HG03280 (cell line): Measurements from ENCODE around the gene NISCH.

Experiments
- ATAC-seq: cut with Tn5 transposase; IDR thresholded peaks from one replicate; pipeline ENCODE4 v1.9.1; 2021; ENCODE audit warnings: mild to moderate bottlenecking, moderate library complexity; ENCODE audit not compliant: unreplicated experiment

NISCH gene

DNA sequence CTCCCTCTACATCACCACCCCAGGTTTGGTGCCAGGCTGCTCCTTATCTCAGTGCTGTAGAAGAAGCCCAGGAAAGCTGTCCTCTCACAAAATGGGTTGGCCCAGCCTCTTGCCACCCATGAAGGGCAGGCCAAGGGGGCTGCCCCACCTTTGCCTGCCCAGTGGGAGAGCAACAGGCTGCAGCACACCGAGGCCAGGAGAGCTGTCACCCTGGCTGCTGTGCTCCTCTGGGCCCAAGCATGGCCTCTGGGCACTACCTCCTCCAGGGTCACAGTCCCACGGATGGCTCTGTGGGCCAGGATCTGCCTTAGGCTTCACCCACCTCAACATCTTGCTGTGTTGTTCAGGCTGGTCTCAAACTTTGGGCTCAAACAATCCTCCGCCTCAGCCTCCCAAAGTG lies 33.3 kb downstream of the NISCH start:
- ATAC-seq, result no peak

GRCh38 chr3:52489453-52489852 lies 34.0 kb downstream of the NISCH start:
- no peak for ATAC-seq

DNA sequence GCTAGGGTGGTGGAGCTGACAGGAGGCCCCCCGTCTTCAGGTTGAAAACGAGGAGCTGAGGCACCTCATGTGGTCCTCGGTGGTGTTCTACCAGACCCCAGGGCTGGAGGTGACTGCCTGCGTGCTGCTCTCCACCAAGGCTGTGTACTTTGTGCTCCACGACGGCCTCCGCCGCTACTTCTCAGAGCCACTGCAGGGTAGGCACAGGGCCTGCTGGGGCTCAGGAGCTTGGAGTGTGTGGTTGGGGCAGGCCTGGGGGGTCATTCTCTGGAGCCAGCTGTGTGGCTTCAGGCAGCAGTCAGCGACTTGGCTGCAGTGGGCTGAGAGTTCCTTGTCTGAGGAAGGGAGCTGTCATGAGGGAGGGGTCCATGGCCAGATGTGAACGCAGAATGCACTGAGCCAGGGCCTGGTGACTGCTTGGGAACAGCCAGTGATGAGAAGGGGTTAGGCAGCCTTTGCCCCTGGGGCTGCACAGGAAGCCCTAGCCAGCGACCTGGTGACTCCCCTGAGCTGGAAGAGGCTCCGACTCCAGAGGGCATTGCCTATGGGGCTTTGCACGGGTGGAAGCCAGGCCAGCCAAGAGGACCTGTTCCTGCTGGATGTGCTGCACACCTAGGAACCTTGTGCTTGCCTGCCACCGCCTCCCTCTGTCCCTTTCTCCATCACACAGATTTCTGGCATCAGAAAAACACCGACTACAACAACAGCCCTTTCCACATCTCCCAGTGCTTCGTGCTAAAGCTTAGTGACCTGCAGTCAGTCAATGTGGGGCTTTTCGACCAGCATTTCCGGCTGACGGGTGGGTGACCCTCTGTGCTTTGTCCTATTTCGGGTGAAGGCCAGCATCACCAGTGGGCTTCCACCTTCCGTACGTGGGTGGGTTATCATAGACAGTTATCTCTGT lies 34.9 kb downstream of the NISCH start:
- ATAC-seq, result no peak

- no peak for ATAC-seq
Measured at GRCh38 chr3:52490939-52491526, 35.6 kb downstream of the NISCH start.

- ATAC-seq, result no peak
Measured at GRCh38 chr3:52492059-52492458, 36.7 kb downstream of the NISCH start.

GRCh38 chr3:52493232-52494017 lies 38.0 kb downstream of the NISCH start:
- ATAC-seq, result no peak

DNA sequence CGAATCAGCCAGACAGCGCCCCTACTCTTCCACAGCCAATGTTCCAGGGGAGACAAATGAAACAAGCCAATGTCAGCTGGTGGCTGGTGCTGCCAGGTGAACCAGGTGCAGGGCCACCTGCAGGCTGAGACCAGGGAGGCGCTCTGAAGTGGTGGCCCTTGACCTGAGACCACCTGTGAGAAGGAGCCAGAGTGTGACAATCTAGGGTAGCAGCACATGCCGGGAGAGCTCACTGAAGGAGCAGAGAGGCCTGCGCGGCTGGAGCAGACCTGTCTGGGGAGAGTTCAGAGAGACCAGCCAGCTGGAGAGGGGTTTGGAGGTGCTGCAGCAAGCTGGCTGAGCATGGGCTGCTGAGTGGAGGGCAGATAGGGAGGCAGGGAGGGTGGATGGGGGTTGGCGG lies 39.0 kb downstream of the NISCH start:
- ATAC-seq, result no peak

GRCh38 chr3:52494886-52495495 lies 39.6 kb downstream of the NISCH start, which contains the start of gene STAB1:
TSS of gene STAB1 (plus strand) at chr3:52495338. CDS start at chr3:52495414, 76 bp downstream.
- ATAC-seq, result no peak

GRCh38 chr3:52495777-52496602 lies 40.6 kb downstream of the NISCH start:
- no peak for ATAC-seq

DNA sequence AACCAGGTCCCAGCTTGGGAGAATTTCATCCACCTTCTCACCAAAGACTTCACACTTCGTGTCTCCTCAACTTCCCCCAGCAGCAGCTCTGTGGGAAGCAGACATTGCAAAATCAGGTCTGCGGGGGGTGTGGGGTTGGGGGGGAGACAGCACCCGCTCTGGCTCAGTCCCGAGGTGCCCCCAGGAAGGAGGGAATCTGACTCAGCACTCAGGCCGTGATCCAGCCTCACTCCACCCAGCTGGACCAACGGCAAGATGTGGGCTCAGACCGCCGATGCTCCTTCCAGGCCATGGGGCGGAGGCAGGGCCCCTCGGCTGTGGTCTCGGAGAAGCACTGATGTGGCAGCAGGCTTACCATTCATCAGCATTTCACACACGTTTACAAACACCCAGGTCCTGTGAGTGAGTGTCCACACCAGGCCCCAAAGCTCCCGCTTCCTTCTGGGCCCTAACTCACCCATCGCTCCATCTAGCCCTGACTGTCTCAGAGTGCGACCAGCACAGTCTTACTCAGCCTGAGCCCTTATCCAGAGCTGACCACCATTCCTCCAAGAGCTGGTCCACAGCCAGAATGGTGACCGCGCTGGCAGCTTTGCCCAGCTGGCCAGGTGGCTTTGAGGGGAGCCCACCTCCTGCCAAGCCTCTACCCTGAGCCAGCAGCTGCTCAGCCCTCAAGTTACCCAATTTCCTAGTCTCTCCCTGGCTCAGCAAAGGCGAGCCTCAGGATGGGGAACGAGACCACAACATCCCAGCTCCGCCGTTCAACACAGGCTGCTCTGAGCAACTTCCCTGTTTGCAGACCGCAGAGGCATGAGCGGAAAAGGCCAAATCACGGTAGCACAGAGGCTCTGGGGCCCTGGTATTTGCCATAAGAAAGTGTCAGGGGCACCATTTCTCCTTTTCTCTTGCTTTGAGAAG lies 43.0 kb downstream of the NISCH start:
- no peak for ATAC-seq

DNA sequence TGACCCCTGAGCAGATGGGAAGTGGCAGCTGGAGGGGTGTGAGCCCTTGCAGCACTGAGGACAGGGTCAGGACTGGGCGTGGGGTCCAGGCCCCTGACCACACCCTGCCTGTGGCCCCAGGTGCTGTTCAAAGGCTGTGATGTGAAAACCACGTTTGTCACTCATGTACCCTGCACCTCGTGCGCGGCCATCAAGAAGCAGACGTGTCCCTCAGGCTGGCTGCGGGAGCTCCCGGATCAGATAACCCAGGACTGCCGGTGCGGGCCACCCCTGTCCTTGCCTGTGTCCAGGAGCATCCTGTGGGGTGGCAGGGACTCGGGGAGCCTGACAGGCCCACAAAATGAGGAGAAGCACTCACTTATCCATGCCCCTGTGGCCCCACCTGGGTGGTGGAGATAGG lies 45.6 kb downstream of the NISCH start:
- no peak for ATAC-seq

DNA sequence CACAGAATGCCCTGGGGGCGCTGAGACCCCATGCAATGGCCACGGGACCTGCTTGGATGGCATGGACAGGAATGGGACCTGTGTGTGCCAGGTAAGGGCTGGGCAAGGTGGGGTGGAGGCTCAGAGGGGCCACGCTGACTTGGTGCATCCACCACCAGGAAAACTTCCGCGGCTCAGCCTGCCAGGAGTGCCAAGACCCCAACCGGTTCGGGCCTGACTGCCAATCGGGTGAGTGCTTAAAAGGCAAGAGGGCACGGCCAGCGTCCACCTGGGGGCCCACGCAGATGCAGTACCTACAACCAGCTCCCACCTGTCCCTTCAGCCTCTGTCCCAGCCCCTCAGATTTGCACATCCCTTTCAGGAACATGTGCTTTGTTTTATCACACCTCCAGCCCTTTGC lies 46.6 kb downstream of the NISCH start:
- ATAC-seq, result no peak

DNA sequence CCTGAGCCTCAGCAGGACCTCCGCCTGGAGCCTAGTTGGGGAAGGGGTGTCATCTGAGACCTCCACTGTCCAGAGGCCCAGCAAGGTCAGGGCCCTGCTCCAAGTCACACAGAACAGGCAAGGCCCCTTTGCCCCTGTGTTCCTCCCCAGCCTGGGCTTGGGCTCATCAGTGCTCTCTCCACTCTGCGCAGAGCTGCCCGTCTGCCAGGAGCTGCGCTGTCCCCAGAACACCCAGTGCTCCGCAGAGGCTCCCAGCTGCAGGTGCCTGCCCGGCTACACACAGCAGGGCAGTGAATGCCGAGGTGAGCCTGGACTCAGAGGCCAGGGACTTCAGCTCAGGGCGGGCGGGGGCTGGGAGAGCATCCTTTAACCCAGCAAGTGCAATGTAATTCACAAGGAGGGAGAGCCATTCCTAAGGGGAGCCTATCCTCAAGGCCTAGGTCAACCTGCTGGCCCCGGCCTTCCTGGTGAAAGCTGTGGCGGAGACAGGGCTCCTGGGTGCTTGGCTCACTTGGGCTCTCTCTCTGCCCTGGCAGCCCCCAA lies 47.5 kb downstream of the NISCH start:
- ATAC-seq, result no peak

DNA sequence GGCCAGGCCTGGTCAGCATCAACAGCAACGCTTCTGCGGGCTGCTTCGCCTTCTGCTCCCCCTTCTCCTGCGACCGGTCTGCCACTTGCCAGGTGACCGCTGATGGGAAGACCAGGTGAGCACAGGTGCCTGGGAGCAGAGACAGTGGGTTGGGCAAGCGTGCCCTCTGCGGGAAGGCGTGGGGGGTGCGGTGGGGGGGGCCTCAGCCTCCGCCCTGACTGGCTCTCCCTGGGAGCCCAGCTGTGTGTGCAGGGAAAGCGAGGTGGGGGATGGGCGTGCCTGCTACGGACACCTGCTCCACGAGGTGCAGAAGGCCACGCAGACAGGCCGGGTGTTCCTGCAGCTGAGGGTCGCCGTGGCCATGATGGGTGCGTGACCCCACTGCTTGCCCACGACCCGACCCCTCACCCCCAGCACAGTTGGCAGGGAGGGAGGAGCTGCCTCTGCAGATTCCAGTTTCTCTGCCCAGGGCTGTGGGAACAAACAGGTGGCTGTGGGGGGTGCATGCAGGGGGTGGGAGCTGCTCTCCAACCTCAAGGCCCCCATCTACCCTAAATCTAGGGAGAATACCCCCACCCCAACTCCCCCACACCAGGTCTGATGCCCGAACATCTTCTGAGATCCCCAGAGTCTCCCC lies 48.5 kb downstream of the NISCH start:
- ATAC-seq, result no peak

DNA sequence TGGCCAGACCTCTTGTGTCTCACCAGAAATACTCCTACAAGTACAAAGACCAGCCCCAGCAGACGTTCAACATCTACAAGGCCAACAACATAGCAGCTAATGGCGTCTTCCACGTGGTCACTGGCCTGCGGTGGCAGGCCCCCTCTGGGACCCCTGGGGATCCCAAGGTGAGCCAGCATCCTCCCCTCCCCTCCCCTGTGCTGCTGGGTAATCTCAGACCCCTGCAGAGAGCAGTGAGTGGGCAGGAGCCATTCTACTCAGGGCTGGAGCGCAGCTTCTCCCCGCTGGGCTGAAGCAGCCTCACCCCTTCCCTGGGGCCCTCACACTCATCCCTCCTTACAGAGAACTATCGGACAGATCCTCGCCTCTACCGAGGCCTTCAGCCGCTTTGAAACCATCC lies 49.6 kb downstream of the NISCH start:
- no peak for ATAC-seq

- ATAC-seq, result no peak
Measured at GRCh38 chr3:52506266-52506966, 51.0 kb downstream of the NISCH start.

DNA sequence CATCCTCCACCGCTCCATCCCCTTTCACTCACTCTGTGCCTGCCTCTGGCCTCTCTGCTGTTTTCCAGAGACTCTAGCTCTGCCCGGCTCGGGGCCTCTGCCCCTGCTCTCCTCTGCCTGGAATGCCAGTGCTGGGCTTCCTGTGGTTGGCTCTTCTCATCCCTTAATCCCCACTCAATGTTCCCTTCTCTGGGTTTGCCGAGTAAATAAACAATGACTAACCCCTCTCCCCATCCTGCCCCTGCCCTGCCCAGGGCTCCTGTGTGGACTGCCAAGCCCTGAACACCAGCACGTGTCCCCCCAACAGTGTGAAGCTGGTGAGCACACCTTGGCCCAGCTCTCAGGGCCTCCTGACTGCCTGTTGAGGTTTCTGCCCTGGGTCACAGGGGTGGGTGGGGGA lies 52.0 kb downstream of the NISCH start:
- no peak for ATAC-seq

DNA sequence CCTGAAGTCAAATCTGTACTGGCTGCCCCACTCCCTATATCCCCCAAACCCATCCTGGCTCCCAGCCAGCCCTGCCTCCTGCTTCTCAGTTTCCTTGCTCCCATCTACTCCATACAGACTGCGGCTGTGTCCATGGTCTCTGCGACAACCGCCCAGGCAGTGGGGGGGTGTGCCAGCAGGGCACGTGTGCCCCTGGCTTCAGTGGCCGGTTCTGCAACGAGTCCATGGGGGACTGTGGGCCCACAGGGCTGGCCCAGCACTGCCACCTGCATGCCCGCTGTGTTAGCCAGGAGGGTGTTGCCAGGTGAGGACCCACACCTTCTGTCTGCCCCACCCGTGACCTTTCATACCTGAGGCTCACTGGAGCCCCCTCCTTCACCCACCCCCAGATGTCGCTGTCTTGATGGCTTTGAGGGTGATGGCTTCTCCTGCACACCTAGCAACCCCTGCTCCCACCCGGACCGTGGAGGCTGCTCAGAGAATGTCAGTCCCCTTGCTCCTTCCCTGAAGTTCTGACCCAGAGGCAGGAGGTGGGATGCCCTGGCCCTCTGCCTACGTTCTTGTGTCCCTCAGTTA lies 54.4 kb downstream of the NISCH start:
- ATAC-seq, result no peak
